Gastroesophageal sphincter (tissue), 4 donors: ENCODE measurements around the gene NOL4L. TPM values are rescaled to one million over a fixed set of nuclear protein-coding genes. Genes with fewer than 3 reads are reported as not detected.
A peak's percentile ranks its signal among the peaks of the same experiment; 100 is the strongest.

Experiments used
- ATAC-seq: fragments of 150-250 bp; one replicate; pipeline ENCODE4 v1.9.1; 2016; ENCODE audit warnings: mild to moderate bottlenecking, moderate library complexity
- H3K27ac ChIP-seq, 4 donors: fragments of 200-600 bp; sonication (generic) in 3 of 4; 1 replicate in 3 of 4; 2 replicates in 1 of 4; pipeline ENCODE4 v1.5.1; 2016 to 2019
- H3K27me3 ChIP-seq: fragments of 200-600 bp; sonication (generic); one replicate; pipeline ENCODE4 v1.5.1; 2019
- H3K36me3 ChIP-seq, 2 donors: fragments of 200-600 bp; sonication (generic); one replicate each; pipeline ENCODE4 v1.5.1; 2019; ENCODE audit warnings: control low read depth in 1 of 2
- H3K4me1 ChIP-seq, 3 donors: fragments of 200-600 bp; sonication (generic); 1 replicate in 2 of 3; 2 replicates in 1 of 3; pipeline ENCODE4 v1.5.1; 2016 to 2019; ENCODE audit warnings: control low read depth in 2 of 3
- H3K4me3 ChIP-seq, 2 donors: fragments of 200-600 bp; sonication (generic); one replicate each; pipeline ENCODE4 v1.5.1; 2019; ENCODE audit warnings: mild to moderate bottlenecking in 1 of 2, moderate library complexity in 1 of 2
- H3K9me3 ChIP-seq, 3 donors: fragments of 200-600 bp; sonication (generic); one replicate each; pipeline ENCODE4 v1.5.1; 2017 to 2019; ENCODE audit warnings: control low read depth in 2 of 3
- CTCF ChIP-seq, 4 experiments: fragments of 200-600 bp in 2 of 4; fragments of 450-650 bp in 2 of 4; sonication (generic) in 1 of 4; IDR thresholded peaks; one replicate each; pipeline ENCODE4 v1.5.1; 2017 to 2019; ENCODE audit warnings: antibody characterized with exemption in 4 of 4, mild to moderate bottlenecking in 2 of 4, moderate library complexity in 2 of 4
- EP300 ChIP-seq: sonication (generic); formaldehyde crosslinking; IDR thresholded peaks from one replicate; pipeline ENCODE4 v1.6.1; 2017; ENCODE audit warnings: antibody characterized with exemption, mild to moderate bottlenecking
- POLR2A ChIP-seq, 2 donors: fragments of 450-650 bp; IDR thresholded peaks; one replicate each; pipeline ENCODE4 v1.6.1; 2017; ENCODE audit warnings: antibody characterized with exemption in 2 of 2, mild to moderate bottlenecking in 2 of 2, moderate library complexity in 1 of 2
- POLR2AphosphoS5 ChIP-seq: sonication (generic); formaldehyde crosslinking; IDR thresholded peaks from one replicate; pipeline ENCODE4 v1.6.1; 2017; ENCODE audit warnings: antibody characterized with exemption
- WGBS, 2 donors: methylation state at CpG; one replicate each; pipeline ENCODE4 v1.1.5; 2018; ENCODE audit warnings: low coverage in 1 of 2; 5-methylcytosine and 5-hydroxymethylcytosine counted together
- total RNA-seq, 4 donors: library from RNA; depleted of rRNA; stranded (reverse); fragments of >200 nt; gene quantifications; one replicate each; pipeline ENCODE4 v1.1.0, GENCODE V29; 2016

Gene NOL4L
- total RNA-seq, 4 donors from 2014 or later: 9.0 to 14.7 (median 10.8) TPM

- no peak overlapping the region for H3K4me3 ChIP-seq
- no peak for TF ChIP-seq POLR2A (IDR thresholded peaks at IDR 0.05)
- TF ChIP-seq POLR2AphosphoS5: no peak
- no peak for TF ChIP-seq EP300
- TF ChIP-seq CTCF (IDR thresholded peaks at IDR 0.05): no peak
- H3K9me3 ChIP-seq: no peaks in the 10 kb centered on the region
- no peak for ATAC-seq
- peaks cover 0 to 64% of the 10 kb centered on the region in 2 donors for H3K36me3 ChIP-seq
- H3K4me1 ChIP-seq: peaks cover 0 to 61% (median 25%) of the 10 kb centered on the region in 3 donors
- 72% methylated on average over 7 of the region's 28 CpGs; no CpG with 5 or more reads in 1 of the 2 donors for WGBS, 2 donors
- H3K27me3 ChIP-seq: no peaks in the 10 kb centered on the region
- H3K27ac ChIP-seq: no peak overlapping the region
These were observed 131.5 kb downstream of the NOL4L start for GRCh38 chr20:32453467-32454163.

GRCh38 chr20:32452776-32453466, 132.2 kb downstream of the NOL4L start:
- Histone ChIP-seq H3K27me3 (no peaks in the 10 kb centered on the region), H3K9me3 (no peaks in the 10 kb centered on the region), H3K4me1 (peaks cover 0 to 61% (median 30%) of the 10 kb centered on the region in 3 donors), H3K4me3 (no peak overlapping the region), H3K36me3 (peaks cover 0 to 65% of the 10 kb centered on the region in 2 donors), H3K27ac (no peak overlapping the region)
- WGBS, 2 donors: 88% methylated on average over 8 of the region's 24 CpGs; no CpG with 5 or more reads in 1 of the 2 donors
- no peak for ATAC-seq
- no peak for TF ChIP-seq POLR2AphosphoS5
- no peak for TF ChIP-seq CTCF (IDR thresholded peaks at IDR 0.05)
- TF ChIP-seq POLR2A (IDR thresholded peaks at IDR 0.05): no peak
- no peak for TF ChIP-seq EP300

GRCh38 chr20:32451682-32452461, 133.3 kb downstream of the NOL4L start:
- Histone ChIP-seq H3K27ac (no peak overlapping the region), H3K9me3 (no peaks in the 10 kb centered on the region), H3K4me1 (peaks cover 0 to 61% (median 24%) of the 10 kb centered on the region in 3 donors), H3K36me3 (peaks cover 0 to 75% of the 10 kb centered on the region in 2 donors), H3K27me3 (no peaks in the 10 kb centered on the region), H3K4me3 (no peak overlapping the region)
- ATAC-seq: no peak
- TF ChIP-seq EP300: no peak
- TF ChIP-seq POLR2AphosphoS5: no peak
- 60 to 67% methylated on average over 1 to 6 of the region's 27 CpGs for WGBS, 2 donors

- Histone ChIP-seq H3K27ac (peak overlapping the region in 1 of 4 donors; percentile 12), H3K9me3 (no peaks in the 10 kb centered on the region), H3K36me3 (peaks cover 0 to 81% of the 10 kb centered on the region in 2 donors), H3K4me1 (peaks cover 0 to 58% (median 18%) of the 10 kb centered on the region in 3 donors), H3K4me3 (no peak overlapping the region), H3K27me3 (no peaks in the 10 kb centered on the region)
- WGBS, 2 donors: no CpG with 5 or more reads among the region's 8 CpGs
- no peak for ATAC-seq
- TF ChIP-seq POLR2AphosphoS5 (no peak), EP300 (no peak), CTCF (IDR thresholded peaks at IDR 0.05) (no peak), POLR2A (IDR thresholded peaks at IDR 0.05) (no peak)
These were observed 133.8 kb downstream of the NOL4L start for GRCh38 chr20:32451340-32451681.

- WGBS, 2 donors: 80% methylated on average over 3 of the region's 9 CpGs; no CpG with 5 or more reads in 1 of the 2 donors
- Histone ChIP-seq H3K36me3 (peaks cover 0 to 82% of the 10 kb centered on the region in 2 donors), H3K4me1 (peaks cover 0 to 65% (median 17%) of the 10 kb centered on the region in 3 donors), H3K4me3 (no peak overlapping the region), H3K9me3 (no peaks in the 10 kb centered on the region), H3K27ac (peak overlapping the region in 3 of 4 donors; percentile 12 to 59 (median 31)), H3K27me3 (no peaks in the 10 kb centered on the region)
- ATAC-seq: no peak
- TF ChIP-seq CTCF (IDR thresholded peaks at IDR 0.05) (no peak), EP300 (no peak), POLR2AphosphoS5 (no peak), POLR2A (IDR thresholded peaks at IDR 0.05) (no peak)
These were observed 134.6 kb downstream of the NOL4L start for GRCh38 chr20:32450484-32451061.
